ENCODE results near the gene CAMKK2.
"Not testable (repeated sequence)": the region's sequence is repeated elsewhere in the genome, so short reads cannot be mapped to it uniquely, and the experiment has no call there.

CAMKK2 gene

DNA sequence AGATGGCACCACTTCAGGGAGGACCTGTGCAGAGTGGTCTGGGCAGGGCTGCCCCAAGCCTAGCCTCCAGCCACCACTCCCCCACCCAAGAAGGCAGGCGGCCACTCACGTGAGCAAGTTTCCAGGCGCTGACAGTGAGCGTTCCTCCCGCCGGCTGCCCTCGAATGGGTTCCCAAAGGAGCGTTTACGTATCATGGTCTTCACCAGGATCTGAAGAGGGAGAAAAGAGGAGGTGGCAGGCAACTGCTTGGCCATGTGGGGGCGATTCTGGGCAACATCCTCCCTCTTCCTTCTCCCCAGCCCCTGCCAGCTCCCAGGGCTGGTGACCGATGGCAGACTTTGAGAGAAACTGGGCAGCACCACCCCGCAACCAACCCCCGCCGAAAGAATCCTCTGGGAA, 51.5 kb downstream of the CAMKK2 start:
- no peak for DNase-seq

DNA sequence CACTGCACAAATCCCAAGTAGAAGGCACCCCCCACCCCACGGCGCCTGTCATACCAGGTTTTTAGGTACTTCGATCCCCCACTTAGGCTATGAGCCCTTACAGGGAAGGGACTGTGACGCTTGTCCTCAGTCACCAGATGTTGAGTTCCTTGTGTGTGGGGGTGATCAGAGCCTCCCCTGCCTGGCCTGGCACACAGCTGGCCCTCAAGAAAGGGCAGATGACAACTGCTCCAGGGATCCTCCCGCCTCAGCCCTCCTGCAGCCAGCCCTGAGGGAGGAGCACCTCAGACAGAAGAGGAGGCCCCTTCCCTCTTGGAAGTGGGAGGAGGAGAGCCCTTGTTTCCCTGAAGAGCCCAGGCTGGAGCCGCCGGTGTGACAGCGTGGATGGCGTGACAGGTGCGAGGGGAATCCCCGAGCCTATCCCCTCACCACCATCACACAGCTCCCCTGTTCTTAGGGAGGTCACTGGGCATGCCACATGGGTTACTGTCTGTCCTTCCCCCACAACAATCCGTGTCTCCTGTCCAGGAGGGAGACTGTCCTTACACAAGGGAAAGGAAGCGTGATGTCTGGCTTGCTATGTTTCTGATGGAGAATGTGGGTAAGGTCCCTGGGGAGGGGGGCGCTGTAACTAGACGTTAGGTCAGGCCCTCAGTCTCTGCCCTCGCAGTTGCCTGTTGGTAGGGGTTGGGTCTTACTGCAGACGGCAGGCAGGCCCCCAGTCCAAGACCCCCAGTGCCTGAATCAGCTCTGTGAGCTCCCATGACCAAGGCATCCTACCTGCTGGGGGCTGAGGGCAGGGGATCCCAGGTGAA, 55.1 kb downstream of the CAMKK2 start:
- no peak for DNase-seq

DNA sequence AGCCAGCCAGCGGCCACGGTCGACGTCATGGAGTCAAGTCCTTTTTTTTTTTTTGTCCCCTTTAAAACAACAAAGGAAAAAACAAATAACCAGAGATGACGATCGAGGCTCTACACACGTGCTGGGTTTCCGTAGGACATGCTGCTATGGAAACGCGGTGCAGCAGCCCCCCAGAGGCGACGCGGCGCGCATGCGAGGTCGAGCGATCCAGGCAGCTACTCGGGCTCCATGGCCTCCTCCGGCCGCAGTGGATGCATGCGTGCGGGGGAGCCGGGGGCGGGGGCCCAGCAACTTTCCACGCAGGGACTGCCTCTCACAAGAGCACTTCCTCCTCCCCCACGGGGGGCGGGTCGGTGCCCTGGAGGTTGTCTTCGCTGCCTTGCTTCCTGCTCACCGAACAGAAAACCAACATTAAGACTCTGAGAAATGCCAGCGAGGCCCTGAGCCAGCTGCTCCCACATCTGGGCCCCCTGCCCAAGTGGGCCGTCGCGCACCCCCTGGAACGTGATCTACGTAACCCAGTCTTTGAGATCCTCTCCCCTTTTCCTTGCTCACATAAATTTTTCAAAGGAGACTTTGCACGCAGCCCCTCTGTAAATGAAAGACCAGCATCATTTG, 55.9 kb downstream of the CAMKK2 start:
- DNase-seq, result no peak

DNA sequence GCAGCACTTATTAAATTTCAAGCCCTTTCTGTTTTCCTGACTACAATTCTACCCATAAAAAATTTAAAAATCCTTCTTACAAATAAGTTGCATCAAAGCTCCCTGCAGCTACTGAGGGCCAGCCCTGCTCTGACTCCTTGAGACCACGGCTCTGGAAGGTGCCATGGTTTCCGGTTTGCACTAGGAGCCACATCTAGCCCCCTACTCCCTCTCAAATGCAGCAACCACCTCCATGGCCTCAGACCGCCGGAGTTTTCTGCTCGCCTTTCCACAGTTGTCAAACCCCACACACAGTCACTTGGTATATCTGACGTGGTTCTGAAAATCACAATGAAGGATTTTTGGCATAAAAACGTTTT, 56.5 kb downstream of the CAMKK2 start:
- no peak for DNase-seq

DNA sequence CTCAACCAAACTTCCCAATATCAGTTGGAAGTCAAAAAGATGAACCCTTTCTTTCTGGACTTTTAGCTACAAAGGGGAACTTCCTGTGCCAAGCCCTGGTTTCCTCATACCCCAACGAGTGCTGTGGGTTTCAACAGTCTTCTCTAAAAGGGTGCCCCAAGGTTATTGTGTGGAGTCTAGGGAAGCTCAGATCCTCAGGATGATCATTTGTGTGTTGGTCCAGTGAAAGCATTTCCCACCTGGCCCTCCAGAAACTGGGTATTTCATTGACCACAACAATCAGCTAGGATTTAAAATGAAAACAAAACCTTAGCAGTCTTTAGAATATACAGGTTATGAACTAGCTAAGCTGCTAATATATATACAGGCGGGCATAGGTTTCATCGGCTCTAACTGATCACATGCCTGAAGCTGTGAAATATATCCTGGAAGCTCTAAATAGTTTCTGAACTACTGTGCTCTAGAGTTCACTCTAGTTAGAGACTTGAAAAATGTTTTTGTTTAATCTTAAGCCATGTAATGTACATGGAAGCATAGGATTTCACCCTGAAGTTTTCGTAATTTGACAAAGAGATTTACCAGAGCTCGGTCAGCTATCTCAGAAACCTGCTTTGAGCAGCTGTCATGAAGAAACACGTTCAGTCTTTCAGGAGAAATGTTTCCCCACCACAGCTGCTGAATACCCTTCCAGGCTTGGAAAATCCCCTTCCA, 57.0 kb downstream of the CAMKK2 start:
- DNase-seq, result no peak

DNA sequence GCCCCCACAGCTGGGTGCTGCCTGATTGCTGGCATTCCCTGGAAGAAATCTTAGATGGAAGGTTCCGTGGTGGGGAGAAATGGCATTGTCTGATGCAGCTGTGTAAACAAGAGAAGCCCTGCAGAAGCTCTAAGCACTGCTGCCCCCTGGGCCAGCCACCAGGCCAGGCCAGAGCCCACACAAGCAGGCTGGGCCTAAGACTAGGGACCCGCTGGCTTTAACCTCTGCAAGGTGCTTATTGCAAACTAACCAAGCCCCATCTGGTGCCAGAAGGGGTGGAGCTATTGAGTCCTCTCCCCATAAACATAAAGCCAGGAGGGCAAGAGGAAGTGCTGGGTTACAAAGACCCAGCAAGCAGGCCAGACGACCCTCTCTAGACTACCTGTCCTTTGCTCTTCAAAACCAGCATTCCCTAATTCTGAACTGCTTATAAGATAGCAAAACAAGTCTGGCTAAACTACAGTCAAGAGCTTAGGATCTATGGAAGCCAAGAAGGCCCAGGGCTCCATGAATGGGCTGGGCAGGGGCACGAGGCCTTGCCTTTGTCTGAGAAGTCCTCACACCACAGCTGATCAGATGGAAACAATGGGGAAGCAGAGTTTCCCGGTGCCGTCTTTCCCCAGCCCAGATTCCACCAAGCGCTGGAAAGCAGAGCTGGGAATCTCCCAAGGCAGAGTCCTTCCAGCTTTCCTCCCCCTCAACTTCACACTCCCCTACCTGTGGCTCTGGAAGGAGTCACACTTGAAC, 57.7 kb downstream of the CAMKK2 start:
- DNase-seq, result no peak

DNA sequence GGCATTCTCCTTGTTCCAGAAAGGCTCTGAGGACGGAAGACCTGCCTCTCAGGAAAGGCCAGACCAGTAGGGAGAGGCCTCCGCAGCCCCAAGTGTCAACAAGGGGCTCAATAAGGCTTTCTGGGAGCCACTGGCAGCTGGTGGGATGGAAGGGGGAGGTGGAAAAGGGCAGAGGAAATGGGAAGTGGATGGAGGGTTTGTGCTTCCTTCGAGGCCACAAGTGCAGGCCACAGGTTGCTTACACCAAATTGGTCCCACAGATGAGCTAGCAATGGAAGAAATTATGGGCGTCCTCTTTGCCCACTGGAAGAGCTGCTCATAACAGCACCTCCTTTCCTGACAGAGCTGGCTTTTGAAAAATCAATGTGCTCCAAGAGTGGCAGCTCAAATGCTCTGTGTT, 58.4 kb downstream of the CAMKK2 start:
- no peak for DNase-seq

DNA sequence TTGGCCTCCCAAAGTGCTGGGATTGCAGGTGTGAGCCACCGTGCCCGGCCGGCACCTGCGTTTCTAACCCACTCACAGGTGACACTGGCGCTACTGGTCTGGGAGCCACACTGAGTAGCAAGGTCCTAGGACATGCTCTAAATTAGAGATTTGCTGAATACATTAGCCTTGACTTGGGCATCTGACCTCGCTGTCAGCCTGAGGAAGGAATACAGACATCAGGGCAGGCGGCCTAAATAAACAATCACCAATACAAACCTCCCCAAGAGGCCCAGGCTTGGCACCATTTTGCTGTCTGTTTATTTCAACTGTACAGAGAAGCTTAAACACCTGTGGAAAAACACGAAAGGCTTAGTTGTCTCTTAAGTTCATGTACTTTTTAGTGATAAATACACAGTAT, 59.1 kb downstream of the CAMKK2 start:
- DNase-seq, result no peak

DNA sequence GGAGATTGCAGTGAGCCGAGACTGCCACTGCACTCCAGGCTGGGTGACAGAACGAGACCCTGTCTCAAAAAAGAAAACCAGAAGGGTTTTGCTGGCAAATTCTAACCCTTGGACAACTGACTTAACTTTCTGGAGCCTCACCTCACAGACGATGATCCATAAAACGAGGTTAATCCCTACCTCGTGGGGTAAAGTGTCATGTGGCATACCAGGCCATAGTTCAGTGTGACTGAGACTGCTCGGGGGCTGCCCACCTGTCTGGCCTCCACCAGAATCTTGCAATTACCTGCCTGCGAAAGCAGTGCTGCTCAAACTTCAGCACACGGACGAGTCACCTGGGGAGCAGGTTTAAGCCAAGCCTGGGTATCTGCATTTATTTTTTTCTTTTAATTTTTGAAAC, 59.7 kb downstream of the CAMKK2 start:
- no peak for DNase-seq

DNA sequence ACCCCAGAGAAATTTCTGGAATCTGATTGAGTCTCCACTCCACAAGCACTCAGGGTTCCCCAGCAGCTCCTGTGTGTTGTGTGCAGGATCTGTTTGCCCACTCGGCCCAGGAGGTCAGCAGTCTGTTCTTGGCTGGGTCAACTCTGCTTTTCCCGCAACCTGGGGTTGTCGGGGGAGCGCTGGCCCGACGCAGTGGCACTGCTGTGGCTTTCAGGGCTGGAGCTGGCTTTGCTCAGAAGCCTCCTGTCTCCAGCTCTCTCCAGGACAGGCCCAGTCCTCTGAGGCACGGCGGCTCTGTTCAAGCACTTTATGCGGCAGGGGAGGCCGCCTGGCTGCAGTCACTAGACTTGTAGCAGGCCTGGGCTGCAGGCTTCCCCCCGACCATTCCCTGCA, 62.9 kb downstream of the CAMKK2 start:
- no peak for DNase-seq

DNA sequence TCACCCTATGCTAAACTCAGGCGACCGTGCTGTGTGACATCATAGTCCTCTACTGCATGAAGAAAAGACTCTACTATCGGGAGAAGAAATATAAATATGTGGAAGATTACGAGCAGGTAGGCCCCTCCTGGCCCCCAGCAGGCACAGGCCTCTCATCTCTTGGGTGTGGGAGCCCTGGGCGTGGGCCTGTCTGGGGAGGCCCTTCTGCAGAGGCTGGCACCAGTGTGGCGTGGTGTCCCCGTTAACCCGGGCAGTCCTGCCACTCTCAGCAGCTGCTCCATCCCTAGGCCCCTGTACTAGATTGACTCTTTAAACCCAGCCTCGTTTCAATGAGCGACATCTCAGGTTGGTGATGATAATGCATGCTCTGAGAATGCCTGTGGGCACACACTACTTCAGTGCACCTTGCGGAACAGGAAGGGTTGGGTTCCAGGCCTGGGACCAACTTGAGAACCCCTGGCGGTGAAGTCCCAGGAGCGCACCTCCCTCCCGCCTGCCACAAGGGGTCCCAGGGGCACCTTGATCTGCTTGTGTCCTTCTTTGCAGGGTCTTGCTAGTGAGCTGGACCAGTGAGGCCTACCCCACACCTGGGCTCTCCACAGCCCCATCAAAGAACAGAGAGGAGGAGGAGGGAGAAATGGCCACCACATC, 63.4 kb downstream of the CAMKK2 start:
- no peak for DNase-seq

DNA sequence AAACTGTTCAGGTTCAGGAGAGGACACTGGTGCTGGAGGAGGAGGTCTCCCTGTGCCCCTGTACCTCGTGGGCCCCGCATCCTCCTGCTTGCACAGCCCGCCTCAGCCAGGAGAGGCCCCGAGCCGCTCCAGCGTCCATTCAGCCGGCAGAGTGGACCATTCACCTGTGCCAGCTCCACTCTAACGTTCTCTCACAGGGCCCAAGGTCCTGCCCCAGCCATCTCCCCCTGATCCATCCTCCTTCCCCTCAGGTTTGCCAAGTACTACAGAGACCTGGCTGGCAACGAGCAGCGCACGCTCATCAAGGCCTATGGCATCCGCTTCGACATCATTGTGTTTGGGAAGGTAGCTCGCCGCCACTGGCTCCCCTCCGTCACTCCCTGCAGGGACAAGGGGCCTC, 64.3 kb downstream of the CAMKK2 start:
- no peak for DNase-seq

DNA sequence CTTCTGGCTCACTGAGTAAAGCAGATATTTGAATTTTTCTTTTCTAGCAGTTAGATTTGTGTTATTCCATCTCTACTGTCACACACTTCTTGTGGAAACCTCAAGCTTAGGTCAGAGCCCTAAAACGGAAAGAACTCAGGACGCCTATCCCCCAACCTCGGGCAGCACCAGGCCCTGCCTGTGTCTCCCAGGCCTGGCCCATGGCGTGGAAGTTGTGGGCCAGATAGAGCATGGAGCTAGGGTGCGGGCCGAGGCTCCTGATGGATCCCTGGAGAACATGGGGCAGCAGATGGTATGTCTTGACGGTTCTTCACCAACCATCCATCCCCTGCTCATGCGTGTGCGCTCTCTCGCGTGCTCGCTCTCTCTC, 66.0 kb downstream of the CAMKK2 start:
- no peak for DNase-seq

DNA sequence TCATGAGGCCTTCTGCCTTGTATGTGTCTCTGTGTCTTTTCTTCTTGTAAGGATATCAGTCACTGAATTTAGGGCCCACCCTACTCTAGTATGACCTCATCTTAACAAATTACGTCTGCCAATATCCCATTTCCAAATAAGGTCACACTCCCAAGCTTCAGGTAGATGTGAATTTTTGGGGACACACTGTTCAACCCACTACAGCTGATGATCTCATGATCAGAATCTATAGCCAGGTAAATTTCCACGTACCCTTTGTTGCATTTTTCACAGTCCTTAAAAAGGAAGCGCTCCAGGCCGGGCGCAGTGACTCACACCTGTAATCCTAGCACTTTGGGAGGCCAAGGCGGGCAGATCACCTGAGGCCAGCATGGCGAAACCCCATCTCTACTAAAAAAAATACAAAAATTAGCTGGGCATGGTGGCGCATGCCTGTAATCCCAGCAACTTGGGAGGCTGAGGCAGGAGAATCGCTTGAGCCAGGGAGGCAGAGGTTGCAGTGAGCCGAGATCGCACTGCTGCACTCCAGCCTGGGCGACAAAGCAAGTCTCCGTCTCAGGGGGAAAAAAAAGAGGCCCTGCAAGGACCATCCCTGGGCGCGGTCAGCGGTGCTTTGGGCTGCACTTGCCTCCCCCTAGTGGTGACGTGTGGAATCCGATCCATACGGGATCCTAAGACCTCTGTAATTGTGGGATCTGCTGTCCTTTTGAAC, 66.5 kb downstream of the CAMKK2 start:
- peak; percentile 2 for DNase-seq

DNA sequence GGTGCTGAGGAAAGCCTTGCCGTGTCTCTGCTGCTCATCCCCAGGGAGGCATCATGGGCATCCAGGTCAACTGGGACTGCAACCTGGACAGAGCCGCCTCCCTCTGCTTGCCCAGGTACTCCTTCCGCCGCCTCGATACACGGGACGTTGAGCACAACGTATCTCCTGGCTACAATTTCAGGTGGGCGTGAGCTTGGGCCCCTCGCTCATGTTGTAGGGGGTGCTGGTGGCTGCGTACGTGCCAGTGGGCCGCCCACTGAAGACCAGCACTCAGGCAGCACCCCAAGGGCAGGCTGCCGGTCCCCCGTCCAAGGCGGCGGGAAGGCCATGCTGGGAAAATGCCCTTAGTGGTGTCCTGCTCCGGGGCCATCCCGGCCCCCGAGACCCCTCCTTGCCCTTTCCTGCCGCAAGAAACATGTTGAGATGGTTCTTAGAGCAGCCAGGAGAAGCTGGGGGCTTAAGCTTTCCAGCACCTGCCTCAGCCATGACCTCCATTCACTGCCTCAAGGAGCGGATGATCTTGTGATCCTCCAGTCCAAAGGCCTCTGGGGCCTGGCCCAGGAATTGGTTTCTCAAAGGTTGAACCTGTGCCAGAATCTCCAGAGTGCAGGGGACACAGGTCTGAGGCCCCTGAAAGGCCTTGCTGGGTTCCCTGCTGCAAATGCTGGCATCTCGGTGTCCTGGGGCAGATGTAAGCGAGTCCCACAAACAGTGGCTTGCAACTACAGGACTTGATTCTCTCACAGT, 67.4 kb downstream of the CAMKK2 start:
- DNase-seq, result no peak

DNA sequence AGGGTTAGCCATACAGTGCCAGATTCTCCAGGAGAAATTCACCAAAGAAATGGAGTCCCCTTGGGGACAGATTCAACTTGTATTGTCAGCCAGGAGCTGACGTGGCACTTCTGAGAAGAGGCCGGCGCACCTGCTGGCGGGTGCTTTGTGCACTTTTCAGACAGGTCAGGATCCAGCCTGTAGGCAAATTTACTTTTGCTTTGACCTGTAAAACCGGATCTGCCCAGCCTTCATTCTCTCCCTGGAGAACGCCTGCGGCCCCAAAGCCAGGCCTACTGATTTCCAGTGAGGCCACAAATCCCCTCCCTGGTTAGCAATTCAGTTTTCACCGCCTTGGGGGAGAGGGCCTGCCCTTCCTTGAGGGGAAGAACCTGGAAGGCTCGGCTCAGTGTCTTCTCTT, 69.2 kb downstream of the CAMKK2 start:
- DNase-seq, result no peak

DNA sequence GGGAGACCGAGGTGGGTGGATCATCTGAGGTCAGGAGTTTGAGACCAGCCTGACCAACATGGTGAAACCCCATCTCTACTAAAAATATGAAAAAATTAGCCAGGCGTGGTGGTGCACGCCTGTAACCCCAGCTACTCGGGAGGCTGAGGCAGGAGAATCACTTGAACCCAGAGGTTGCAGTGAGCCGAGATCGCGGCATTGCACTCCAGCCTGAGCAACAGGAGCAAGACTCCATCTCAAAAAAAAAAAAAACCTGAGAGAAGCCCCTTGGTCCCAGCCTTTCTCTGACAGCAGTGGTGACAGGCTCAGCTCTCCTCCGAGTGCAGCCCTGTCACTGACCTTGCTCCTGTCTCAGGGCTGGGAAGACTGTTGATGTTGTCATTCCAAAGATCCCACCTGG, 69.6 kb downstream of the CAMKK2 start:
- DNase-seq, result not testable (repeated sequence)

DNA sequence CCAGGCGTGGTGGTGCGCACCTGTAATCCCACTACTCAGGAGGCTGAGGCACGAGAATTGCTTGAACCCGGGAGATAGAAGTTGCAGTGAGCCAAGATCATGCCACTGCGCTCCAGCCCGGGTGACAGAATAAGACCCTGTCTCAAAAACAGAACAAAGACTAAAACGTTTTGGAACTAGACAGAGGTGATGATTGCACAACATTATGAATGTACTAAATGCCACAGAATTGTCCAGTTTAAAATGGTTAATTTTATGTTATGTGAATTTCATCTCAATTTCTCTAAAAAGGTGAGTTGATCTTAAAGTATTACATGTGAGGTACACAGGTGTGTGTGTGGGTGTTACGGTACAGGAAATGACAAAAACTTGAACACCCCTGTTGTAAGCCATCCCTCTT, 70.1 kb downstream of the CAMKK2 start:
- DNase-seq, result no peak

DNA sequence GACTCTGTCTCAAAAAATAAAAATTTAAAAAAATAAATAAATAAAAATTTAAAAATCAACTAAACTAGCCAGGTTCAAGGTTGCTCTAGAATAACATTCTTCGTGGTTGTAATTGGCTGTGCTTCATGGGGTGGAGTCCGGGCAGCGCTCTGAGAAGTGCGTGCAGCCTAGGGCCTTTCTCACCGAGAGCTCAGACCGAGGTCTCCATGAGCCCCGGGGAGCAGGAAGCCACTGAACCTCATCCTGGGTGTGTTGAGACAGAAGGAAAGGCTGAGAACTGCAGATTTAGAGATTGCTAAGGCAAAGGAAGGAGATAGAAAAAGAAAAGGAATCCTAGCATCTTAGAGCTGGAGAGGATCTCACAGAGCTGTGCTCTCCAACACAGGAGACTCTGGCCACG, 71.9 kb downstream of the CAMKK2 start:
- no peak for DNase-seq

DNA sequence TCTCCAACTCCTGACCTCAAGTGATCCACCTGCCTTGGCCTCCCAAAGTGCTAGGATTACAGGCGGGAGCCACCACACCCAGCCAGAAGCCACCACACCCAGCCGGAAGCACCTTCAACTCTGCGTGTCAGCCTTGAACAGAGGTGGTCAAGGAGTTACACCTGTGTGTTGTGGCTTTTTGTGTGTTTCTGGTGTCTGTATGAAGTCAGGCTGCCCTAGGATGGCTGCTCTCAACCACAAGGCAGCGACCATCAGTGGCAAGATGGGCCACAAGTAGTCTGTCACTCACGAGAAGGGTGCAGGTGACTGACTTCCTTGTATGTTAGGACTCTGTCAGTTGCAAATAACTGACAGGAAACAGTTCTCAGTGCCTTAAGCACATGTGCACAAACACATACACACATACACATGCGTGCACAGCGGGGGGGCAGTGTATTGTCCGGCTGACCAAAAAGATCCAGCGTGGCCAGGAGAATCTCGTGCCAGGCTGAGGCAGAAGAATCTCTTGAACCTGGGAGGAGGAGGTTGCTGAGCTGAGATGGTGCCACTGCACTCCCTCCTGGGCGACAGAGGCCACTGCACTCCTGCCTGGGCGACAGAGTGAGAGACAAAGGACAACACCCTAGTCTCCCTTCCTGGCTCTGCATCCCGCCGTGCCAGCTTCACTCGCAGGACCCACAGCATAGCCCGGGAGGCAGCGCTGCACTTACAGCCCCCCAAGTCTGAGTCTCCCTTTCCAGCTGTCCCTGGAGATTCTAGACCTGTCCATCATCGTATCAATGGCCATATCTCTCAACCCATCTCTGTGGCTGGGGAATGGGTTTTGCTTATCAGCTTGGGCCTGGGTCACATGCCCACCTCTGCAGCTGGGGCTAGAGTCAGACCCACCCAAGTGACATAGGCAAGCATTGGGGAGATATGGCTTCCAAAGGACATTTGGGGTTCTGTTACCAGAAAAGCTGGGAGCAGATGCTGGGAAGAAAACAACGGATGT, 72.9 kb downstream of the CAMKK2 start:
- no peak for DNase-seq
